Fibroblast of skin of right biceps (primary cell): ENCODE measurements around the gene VCY.
"Not testable (repeated sequence)": the region's sequence is repeated elsewhere in the genome, so short reads cannot be mapped to it uniquely, and the experiment has no call there.

Experiments used
- DNase-seq: peaks from one replicate; pipeline ENCODE4 v3.0.0-alpha.2; 2013

The VCY gene

GRCh38 chrY:13986373-13986772, at the start of gene VCY:
Gene VCY, minus strand, starts transcription at chrY:13986473. Its CDS starts 33 bp downstream, at chrY:13986440.
- DNase-seq, result not testable (repeated sequence)

GRCh38 chrY:14030395-14030794, 44.1 kb upstream of the VCY start:
- DNase-seq, result not testable (repeated sequence)

GRCh38 chrY:14011916-14012315, 25.6 kb upstream of the VCY start:
- DNase-seq, result not testable (repeated sequence)

GRCh38 chrY:13942406-13942805, 43.9 kb downstream of the VCY start:
- DNase-seq, result not testable (repeated sequence)
